ENCODE data around the gene PC.

- TF ChIP-seq EZH2 (IDR thresholded peaks at IDR 0.05; ENCODE audit: borderline replicate concordance, low read depth, low read length): no peak
- TF ChIP-seq SRSF1 (IDR thresholded peaks at IDR 0.05; ENCODE audit: low read depth, low read length): no peak
- TF ChIP-seq CTCF (IDR thresholded peaks at IDR 0.05 in 2 of 3, conservative IDR thresholded peaks at IDR 0.05 in 1 of 3; ENCODE audit: insufficient read depth in 2 of 3, low read depth in 1 of 3, low read length in 3 of 3): no peak
- TF ChIP-seq ZNF274 (IDR thresholded peaks at IDR 0.05; ENCODE audit: borderline replicate concordance, low read depth, low read length): no peak
- no peak for TF ChIP-seq ESRRA (IDR thresholded peaks at IDR 0.05; ENCODE audit: borderline replicate concordance, low read depth)
- TF ChIP-seq TBL1XR1 (IDR thresholded peaks at IDR 0.05; ENCODE audit: low read length in 2 of 2): no peak
- no peak for TF ChIP-seq ZNF395 (CRISPR knock-in tag; IDR thresholded peaks at IDR 0.05)
Measured at GRCh38 chr11:67007126-67007525, 48.9 kb upstream of the PC start.
